MCF 10A (cell line): ENCODE measurements around the gene PAK3. TPM values are rescaled to one million over a fixed set of nuclear protein-coding genes. Genes with fewer than 3 reads are reported as not detected.
A peak's percentile ranks its signal among the peaks of the same experiment; 100 is the strongest.

Source experiments
- BruUV-seq: library from RNA; stranded (reverse); fragments of 400-500 nt; replicated peaks from 2 replicates; lab custom pipeline; 2021; lab: Mats Ljungman, UMichigan
- CTCF ChIA-PET: fragments of 300-600 bp; sonication (Branson Sonifier 250); formaldehyde crosslinking; extraction: SDS; loops from one replicate; lab custom pipeline; 2021; ENCODE audit warnings: antibody characterized with exemption, inconsistent platforms; lab: Yijun Ruan, JAX
- POLR2A ChIA-PET: fragments of 300-600, 350-650 bp; sonication (Branson Sonifier 250); formaldehyde crosslinking; extraction: SDS; loops from one replicate; lab custom pipeline; 2020; ENCODE audit warnings: antibody characterized with exemption, inconsistent platforms; lab: Yijun Ruan, JAX
- DNase-seq: peaks from one replicate; pipeline ENCODE4 v3.0.0-alpha.2; 2018; ENCODE audit not compliant: unreplicated experiment
- H3K27ac Mint-ChIP-seq: one replicate; pipeline ENCODE4 v1.8.0; 2022; ENCODE audit warnings: mild to moderate bottlenecking, low read depth, mixed read lengths; ENCODE audit not compliant: unreplicated experiment
- H3K27me3 Mint-ChIP-seq: one replicate; pipeline ENCODE4 v1.8.0; 2022; ENCODE audit warnings: mixed read lengths; ENCODE audit not compliant: insufficient read depth, unreplicated experiment
- H3K36me3 Mint-ChIP-seq: one replicate; pipeline ENCODE4 v1.8.0; 2022; ENCODE audit warnings: mild to moderate bottlenecking, moderate library complexity, mixed read lengths; ENCODE audit not compliant: insufficient read depth, unreplicated experiment
- H3K4me1 Mint-ChIP-seq: one replicate; pipeline ENCODE4 v1.8.0; 2022; ENCODE audit warnings: mixed read lengths; ENCODE audit not compliant: insufficient read depth, unreplicated experiment
- H3K4me3 Mint-ChIP-seq: one replicate; pipeline ENCODE4 v1.8.0; 2022; ENCODE audit warnings: mild to moderate bottlenecking, moderate library complexity, mixed read lengths; ENCODE audit not compliant: unreplicated experiment
- H3K9me3 Mint-ChIP-seq: one replicate; pipeline ENCODE4 v1.8.0; 2022; ENCODE audit warnings: mixed read lengths; ENCODE audit not compliant: unreplicated experiment
- intact Hi-C: fragments of 100-400 bp; cut with micrococcal nuclease; formaldehyde crosslinking; loops from 2 replicates; pipeline ENCODE4 v1.14.1; 2022
- total RNA-seq: library from RNA; stranded (reverse); gene quantifications from 2 replicates; pipeline ENCODE4 v1.2.3, GENCODE V29; 2022
- TF ChIP-seq, protein P1 (sequence below): fragments of 200-600 bp; IDR thresholded peaks from one replicate; pipeline ENCODE4 v1.8.0; 2022; ENCODE audit warnings: antibody characterized with exemption, mild to moderate bottlenecking; ENCODE audit not compliant: unreplicated experiment

Gene PAK3
- total RNA-seq, 1 experiment from 2014 or later: 8.5 TPM

DNA sequence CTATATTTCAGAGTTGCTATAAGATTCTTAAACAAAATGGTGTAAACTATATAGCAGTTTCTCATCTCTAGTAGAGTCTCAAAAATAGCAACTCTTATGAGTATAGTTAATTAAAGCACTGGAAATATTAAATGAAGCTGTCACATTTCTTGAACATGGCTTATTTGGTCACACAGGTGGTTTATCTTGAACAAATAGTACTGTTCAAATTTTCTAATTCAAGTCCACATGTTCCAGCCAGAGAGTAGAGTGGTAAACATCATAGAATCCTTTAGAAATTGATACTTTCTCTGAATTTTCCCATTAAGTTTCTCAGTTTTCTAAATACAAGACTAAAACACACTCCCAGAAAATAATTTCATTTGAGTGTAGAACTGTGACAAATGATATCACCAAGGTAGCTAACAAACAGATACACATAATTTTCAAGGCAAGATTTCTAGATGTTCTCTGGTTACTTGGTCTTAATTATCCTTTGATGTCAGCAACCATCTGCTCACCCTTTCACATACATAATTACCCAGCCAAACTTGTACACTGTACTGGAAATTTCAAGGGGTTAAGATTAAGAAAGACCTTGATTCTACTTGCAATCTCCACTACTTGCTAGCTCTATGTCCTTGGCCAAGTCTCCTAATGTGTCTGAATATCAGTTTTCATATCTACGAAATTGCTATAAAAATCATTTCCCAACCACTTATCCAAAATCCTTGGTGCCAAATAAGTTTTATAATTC lies 24.3 kb upstream of the PAK3 start:
- no TSS peak for BruUV-seq
- peaks cover 13% of the 10 kb centered on the region for H3K27me3 Mint-ChIP-seq
- no peaks in the 10 kb centered on the region for H3K36me3 Mint-ChIP-seq
- H3K9me3 Mint-ChIP-seq: peaks cover 10% of the 10 kb centered on the region
- no peak overlapping the region for H3K27ac Mint-ChIP-seq
- TF ChIP-seq, protein P1, sequence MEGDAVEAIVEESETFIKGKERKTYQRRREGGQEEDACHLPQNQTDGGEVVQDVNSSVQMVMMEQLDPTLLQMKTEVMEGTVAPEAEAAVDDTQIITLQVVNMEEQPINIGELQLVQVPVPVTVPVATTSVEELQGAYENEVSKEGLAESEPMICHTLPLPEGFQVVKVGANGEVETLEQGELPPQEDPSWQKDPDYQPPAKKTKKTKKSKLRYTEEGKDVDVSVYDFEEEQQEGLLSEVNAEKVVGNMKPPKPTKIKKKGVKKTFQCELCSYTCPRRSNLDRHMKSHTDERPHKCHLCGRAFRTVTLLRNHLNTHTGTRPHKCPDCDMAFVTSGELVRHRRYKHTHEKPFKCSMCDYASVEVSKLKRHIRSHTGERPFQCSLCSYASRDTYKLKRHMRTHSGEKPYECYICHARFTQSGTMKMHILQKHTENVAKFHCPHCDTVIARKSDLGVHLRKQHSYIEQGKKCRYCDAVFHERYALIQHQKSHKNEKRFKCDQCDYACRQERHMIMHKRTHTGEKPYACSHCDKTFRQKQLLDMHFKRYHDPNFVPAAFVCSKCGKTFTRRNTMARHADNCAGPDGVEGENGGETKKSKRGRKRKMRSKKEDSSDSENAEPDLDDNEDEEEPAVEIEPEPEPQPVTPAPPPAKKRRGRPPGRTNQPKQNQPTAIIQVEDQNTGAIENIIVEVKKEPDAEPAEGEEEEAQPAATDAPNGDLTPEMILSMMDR: no peak
- DNase-seq: no peak
- POLR2A ChIA-PET: no interaction called here
- no peaks in the 10 kb centered on the region for H3K4me1 Mint-ChIP-seq
- intact Hi-C loops: no loop called here
- no peak overlapping the region for H3K4me3 Mint-ChIP-seq
- CTCF ChIA-PET: no interaction called here

DNA sequence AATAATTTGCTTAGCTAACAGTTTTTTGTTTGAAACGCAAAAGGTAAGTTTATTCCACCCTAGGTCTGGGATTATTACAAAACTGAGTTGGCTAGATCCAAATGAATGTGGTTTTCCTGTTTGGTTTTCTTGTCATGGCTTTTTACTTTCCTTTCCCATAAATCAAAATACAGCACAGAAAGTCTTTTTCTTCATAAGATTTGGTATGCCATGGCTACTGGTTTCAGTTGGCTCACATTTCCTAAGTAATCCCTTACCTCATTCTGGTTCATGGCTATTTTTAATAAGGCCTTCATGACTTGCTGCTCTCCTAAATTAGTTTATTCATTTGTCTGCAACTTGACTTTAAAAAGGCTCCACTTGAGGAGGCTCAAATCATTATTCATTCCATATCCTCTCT lies 12.9 kb upstream of the PAK3 start:
- H3K4me3 Mint-ChIP-seq: no peak overlapping the region
- no peaks in the 10 kb centered on the region for H3K4me1 Mint-ChIP-seq
- POLR2A ChIA-PET: no interaction called here
- no TSS peak for BruUV-seq
- intact Hi-C loops: no loop called here
- no peak overlapping the region for H3K27ac Mint-ChIP-seq
- H3K36me3 Mint-ChIP-seq: no peaks in the 10 kb centered on the region
- no peaks in the 10 kb centered on the region for H3K9me3 Mint-ChIP-seq
- peak; percentile 24 for DNase-seq
- CTCF ChIA-PET: no interaction called here
- TF ChIP-seq, protein P1: no peak
- H3K27me3 Mint-ChIP-seq: peaks cover 82% of the 10 kb centered on the region

DNA sequence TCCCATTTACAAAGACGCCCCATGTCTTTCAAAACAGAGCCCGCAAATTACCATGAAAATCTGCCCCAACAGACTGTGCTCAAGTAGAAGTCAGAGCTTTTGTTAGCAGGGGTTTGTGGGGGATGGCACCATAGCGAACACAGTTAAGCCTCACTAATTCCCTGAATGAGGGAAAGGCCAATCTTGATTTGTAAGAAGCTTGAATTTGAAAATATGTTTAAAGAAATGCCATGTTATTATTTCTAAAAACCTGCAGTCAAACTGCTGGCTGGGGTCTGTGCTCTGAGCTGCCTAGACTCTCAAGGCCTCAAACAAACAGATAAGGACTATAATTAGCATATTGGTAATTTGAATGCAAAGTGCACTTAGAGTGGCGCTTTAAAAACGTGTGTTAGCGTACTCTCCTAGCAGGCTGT lies 9.4 kb upstream of the PAK3 start:
- TF ChIP-seq, protein P1: no peak
- Mint-ChIP-seq H3K4me1 (no peaks in the 10 kb centered on the region), H3K27ac (no peak overlapping the region), H3K27me3 (peaks cover 77% of the 10 kb centered on the region), H3K36me3 (peaks cover 5% of the 10 kb centered on the region), H3K9me3 (no peaks in the 10 kb centered on the region), H3K4me3 (no peak overlapping the region)
- CTCF ChIA-PET: interaction anchor here (0.7 kb wide), 2 partner anchors 185 to 286 kb away, joined by 3 read pairs; no protein-coding TSS in a partner anchor
- no peak for DNase-seq
- POLR2A ChIA-PET: no interaction called here
- intact Hi-C loops: no loop called here
- no TSS peak for BruUV-seq

DNA sequence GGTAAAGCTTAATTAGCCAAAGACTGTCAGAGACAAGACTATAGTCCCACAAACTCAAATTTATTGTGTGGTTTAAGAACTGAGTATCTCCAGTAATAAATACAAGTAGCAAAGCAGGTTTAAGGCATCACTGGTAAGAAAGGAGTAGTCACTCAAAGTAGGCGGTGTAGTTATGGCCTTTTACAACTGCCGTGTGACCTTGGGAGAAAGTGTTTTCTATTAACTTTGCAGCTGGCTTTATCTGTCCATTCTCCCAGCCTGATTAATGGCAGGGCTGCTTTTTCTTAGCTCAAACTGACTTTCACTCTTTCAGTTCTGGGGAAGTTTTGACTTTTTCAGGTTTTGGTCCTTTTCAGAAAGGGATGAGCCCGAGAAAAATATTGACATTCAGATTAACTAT lies 7.4 kb upstream of the PAK3 start:
- Mint-ChIP-seq H3K27ac (no peak overlapping the region), H3K36me3 (peaks cover 5% of the 10 kb centered on the region), H3K4me1 (no peaks in the 10 kb centered on the region), H3K27me3 (peaks cover 83% of the 10 kb centered on the region), H3K9me3 (no peaks in the 10 kb centered on the region), H3K4me3 (no peak overlapping the region)
- DNase-seq: no peak
- CTCF ChIA-PET: interaction anchor here (1.0 kb wide), 1 partner anchor 12 kb away, joined by 3 read pairs; no protein-coding TSS in a partner anchor
- TF ChIP-seq, protein P1: no peak
- intact Hi-C loops: no loop called here
- BruUV-seq: no TSS peak
- POLR2A ChIA-PET: no interaction called here
